Caco-2 (cell line): ENCODE results near the gene CCDC9. TPM values are rescaled to one million over a fixed set of nuclear protein-coding genes. Genes with fewer than 3 reads are reported as not detected.
"Not testable (repeated sequence)": the region's sequence is repeated elsewhere in the genome, so short reads cannot be mapped to it uniquely, and the experiment has no call there.

ENCODE experiments used
- BruUV-seq: library from RNA; stranded (reverse); fragments of 400-500 nt; replicated peaks from 2 replicates; lab custom pipeline; 2021; lab: Mats Ljungman, UMichigan
- CTCF ChIA-PET: fragments of 300-600 bp; sonication (Branson Sonifier 250); formaldehyde crosslinking; loops from one replicate; lab custom pipeline; 2022; ENCODE audit warnings: antibody characterized with exemption; lab: Charles Lee
- POLR2A ChIA-PET: fragments of 300-600 bp; sonication (Branson Sonifier 250); formaldehyde crosslinking; loops from one replicate; lab custom pipeline; 2022; ENCODE audit warnings: antibody characterized with exemption; lab: Charles Lee
- DNase-seq, 2 experiments: peaks; one replicate each; pipeline versions ENCODE4 v3.0.0 to v3.0.0-alpha.2; 2020 to 2022
- H3K27me3 ChIP-seq: replicated peaks from 2 replicates; pipeline ENCODE4 v1.6.0; 2011; ENCODE audit warnings: low read length; ENCODE audit not compliant: control insufficient read depth, insufficient read depth
- H3K36me3 ChIP-seq: 2 replicates; pipeline ENCODE4 v1.5.1; 2011; ENCODE audit warnings: low read length; ENCODE audit not compliant: control insufficient read depth, insufficient read depth
- H3K4me1 ChIP-seq: fragments of 250-450 bp; sonication (Bioruptor Pico); 2 replicates; pipeline ENCODE4 v1.5.1; 2020; ENCODE audit warnings: mild to moderate bottlenecking
- H3K4me3 ChIP-seq: 2 replicates; pipeline ENCODE4 v1.5.1; 2011; ENCODE audit warnings: low read depth, mild to moderate bottlenecking, control low read depth, low read length
- H3K9me3 ChIP-seq: fragments of 250-450 bp; sonication (Bioruptor Pico); 2 replicates; pipeline ENCODE4 v1.5.1; 2020; ENCODE audit warnings: mild to moderate bottlenecking, moderate library complexity
- H3K27ac Mint-ChIP-seq: one replicate; pipeline ENCODE4 v1.8.0; 2022; ENCODE audit warnings: mixed read lengths; ENCODE audit not compliant: unreplicated experiment
- H3K27me3 Mint-ChIP-seq: one replicate; pipeline ENCODE4 v1.8.0; 2022; ENCODE audit warnings: mixed read lengths; ENCODE audit not compliant: insufficient read depth, unreplicated experiment
- H3K36me3 Mint-ChIP-seq: one replicate; pipeline ENCODE4 v1.8.0; 2022; ENCODE audit warnings: mild to moderate bottlenecking, mixed read lengths; ENCODE audit not compliant: insufficient read depth, unreplicated experiment
- H3K4me1 Mint-ChIP-seq: one replicate; pipeline ENCODE4 v1.8.0; 2022; ENCODE audit warnings: low read depth, mixed read lengths; ENCODE audit not compliant: unreplicated experiment
- H3K4me3 Mint-ChIP-seq: one replicate; pipeline ENCODE4 v1.8.0; 2022; ENCODE audit warnings: mild to moderate bottlenecking, moderate library complexity, mixed read lengths; ENCODE audit not compliant: unreplicated experiment
- H3K9me3 Mint-ChIP-seq: one replicate; pipeline ENCODE4 v1.8.0; 2022; ENCODE audit warnings: mixed read lengths; ENCODE audit not compliant: unreplicated experiment
- intact Hi-C: fragments of 100-400 bp; cut with micrococcal nuclease; formaldehyde crosslinking; loops from one replicate; pipeline ENCODE4 v1.10.0; 2022; ENCODE audit not compliant: unreplicated experiment
- total RNA-seq: library from RNA; stranded (reverse); gene quantifications from 2 replicates; pipeline ENCODE4 v1.2.3, GENCODE V29; 2022
- TF ChIP-seq, protein P1 (sequence below), 2 experiments: fragments of 200-600 bp in 1 of 2; IDR thresholded peaks; 1 replicate in 1 of 2; 2 replicates in 1 of 2; pipeline versions ENCODE4 v1.5.1 to v1.8.0; 2011 to 2022; ENCODE audit warnings: antibody characterized with exemption in 1 of 2, control low read depth in 1 of 2, inconsistent platforms in 1 of 2, low read depth in 1 of 2, low read length in 1 of 2, mild to moderate bottlenecking in 1 of 2, moderate library complexity in 1 of 2; ENCODE audit not compliant: insufficient read depth in 1 of 2, severe bottlenecking in 1 of 2, unreplicated experiment in 1 of 2

The CCDC9 gene
- total RNA-seq, 1 experiment from 2014 or later: 43.1 TPM

- H3K36me3 Mint-ChIP-seq: peaks cover 68% of the 10 kb centered on the region
- no peak overlapping the region for H3K4me3 ChIP-seq
- H3K36me3 ChIP-seq: peaks cover 3% of the 10 kb centered on the region
- no peaks in the 10 kb centered on the region for H3K9me3 ChIP-seq
- CTCF ChIA-PET: interaction anchor here (1.0 to 1.7 kb wide), 2 partner anchors 17 to 88 kb away, joined by 3 to 4 read pairs; partner anchors contain the start of gene DHX34
- H3K27ac Mint-ChIP-seq: no peak overlapping the region
- no peak for DNase-seq
- peaks cover 21% of the 10 kb centered on the region for H3K4me1 ChIP-seq
- no peak overlapping the region for H3K4me3 Mint-ChIP-seq
- no TSS peak for BruUV-seq
- TF ChIP-seq, protein P1, sequence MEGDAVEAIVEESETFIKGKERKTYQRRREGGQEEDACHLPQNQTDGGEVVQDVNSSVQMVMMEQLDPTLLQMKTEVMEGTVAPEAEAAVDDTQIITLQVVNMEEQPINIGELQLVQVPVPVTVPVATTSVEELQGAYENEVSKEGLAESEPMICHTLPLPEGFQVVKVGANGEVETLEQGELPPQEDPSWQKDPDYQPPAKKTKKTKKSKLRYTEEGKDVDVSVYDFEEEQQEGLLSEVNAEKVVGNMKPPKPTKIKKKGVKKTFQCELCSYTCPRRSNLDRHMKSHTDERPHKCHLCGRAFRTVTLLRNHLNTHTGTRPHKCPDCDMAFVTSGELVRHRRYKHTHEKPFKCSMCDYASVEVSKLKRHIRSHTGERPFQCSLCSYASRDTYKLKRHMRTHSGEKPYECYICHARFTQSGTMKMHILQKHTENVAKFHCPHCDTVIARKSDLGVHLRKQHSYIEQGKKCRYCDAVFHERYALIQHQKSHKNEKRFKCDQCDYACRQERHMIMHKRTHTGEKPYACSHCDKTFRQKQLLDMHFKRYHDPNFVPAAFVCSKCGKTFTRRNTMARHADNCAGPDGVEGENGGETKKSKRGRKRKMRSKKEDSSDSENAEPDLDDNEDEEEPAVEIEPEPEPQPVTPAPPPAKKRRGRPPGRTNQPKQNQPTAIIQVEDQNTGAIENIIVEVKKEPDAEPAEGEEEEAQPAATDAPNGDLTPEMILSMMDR (IDR thresholded peaks at IDR 0.05; ENCODE audit: insufficient read depth in 1 of 2, low read depth in 1 of 2, low read length in 1 of 2, severe bottlenecking in 1 of 2, unreplicated experiment in 1 of 2): no peak
- intact Hi-C loops: no loop called here
- H3K9me3 Mint-ChIP-seq: no peaks in the 10 kb centered on the region
- peaks cover 14% of the 10 kb centered on the region for H3K4me1 Mint-ChIP-seq
- H3K27me3 ChIP-seq: no peaks in the 10 kb centered on the region
- POLR2A ChIA-PET: no interaction called here
- H3K27me3 Mint-ChIP-seq: no peaks in the 10 kb centered on the region
These were observed 4.2 kb downstream of the CCDC9 start for GRCh38 chr19:47260476-47260875.

DNA sequence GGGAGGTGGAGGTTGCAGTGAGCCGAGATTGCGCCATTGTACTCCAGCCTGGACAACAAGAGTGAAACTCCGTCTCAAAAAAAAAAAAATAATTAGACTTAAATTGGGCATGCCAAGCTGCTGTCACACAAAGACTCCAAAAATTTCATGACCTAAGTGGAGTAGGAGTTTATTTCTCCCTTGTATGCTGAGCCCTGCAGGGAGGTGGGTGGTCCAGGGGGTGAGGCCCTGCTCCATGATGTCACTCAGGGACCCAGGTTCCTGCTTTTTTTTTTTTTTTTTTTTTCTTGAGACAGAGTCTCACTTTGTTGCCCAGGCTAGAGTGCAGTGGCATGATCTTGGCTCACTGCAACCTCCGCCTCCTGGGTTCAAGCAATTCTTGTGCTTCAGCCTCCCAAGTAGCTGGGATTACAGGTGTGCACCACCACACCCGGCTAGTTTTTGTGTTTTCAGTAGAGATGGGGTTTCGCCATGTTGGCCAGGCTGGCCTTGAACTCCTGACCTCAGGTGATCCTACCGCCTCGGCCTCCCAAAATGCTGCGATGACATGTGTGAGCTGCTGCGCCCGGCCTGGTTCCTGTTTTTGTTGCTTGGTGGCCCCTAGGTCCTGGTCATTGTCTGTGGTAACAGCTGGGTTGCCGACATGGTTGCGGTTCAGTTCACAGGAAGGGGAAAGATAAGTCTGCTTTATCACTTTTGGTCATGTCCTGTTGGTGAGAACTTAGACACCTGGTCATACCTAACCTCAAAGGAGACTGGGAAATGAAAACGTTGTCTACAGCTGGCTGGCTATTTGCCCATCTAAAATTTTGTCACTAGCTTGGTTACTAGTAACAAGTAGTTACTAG lies 5.8 kb downstream of the CCDC9 start:
- POLR2A ChIA-PET: not testable (repeated sequence)

DNA sequence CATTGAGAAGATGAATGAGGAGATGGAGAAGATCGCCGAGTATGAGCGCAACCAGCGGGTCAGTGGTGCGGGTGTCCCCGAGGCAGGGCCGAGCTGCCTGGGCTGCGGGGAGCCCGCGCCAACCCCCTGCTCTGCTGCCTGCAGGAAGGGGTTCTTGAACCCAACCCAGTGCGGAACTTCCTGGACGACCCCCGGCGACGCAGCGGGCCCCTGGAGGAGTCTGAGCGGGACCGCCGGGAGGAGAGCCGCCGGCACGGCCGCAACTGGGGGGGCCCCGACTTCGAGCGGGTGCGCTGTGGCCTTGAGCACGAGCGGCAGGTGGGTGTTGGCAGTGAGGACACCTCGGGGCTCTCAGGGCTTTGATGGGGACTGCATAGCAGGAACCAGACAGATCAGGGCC lies 8.3 kb downstream of the CCDC9 start:
- ChIA-PET CTCF (no interaction called here), POLR2A (interaction anchor here (0.7 kb wide), 1 partner anchor 15 kb away, joined by 4 read pairs; no protein-coding TSS in a partner anchor)
- Mint-ChIP-seq H3K4me3 (no peak overlapping the region), H3K9me3 (no peaks in the 10 kb centered on the region), H3K27ac (no peak overlapping the region), H3K36me3 (peaks cover 69% of the 10 kb centered on the region), H3K4me1 (no peaks in the 10 kb centered on the region), H3K27me3 (no peaks in the 10 kb centered on the region)
- DNase-seq: no peak
- no peaks in the 10 kb centered on the region for H3K4me1 ChIP-seq
- H3K4me3 ChIP-seq: no peak overlapping the region
- TF ChIP-seq, protein P1 (IDR thresholded peaks at IDR 0.05; ENCODE audit: insufficient read depth in 1 of 2, low read depth in 1 of 2, low read length in 1 of 2, severe bottlenecking in 1 of 2, unreplicated experiment in 1 of 2): no peak
- no peaks in the 10 kb centered on the region for H3K27me3 ChIP-seq
- BruUV-seq: no TSS peak
- no peaks in the 10 kb centered on the region for H3K9me3 ChIP-seq
- peaks cover 4% of the 10 kb centered on the region for H3K36me3 ChIP-seq
- intact Hi-C loops: no loop called here

More for the DNA sequence above, 5.8 kb downstream of the CCDC9 start:
- H3K4me3 Mint-ChIP-seq, DNase-seq, H3K4me3 ChIP-seq, H3K27me3 Mint-ChIP-seq, BruUV-seq, H3K9me3 ChIP-seq, CTCF ChIA-PET, intact Hi-C loops, H3K27ac Mint-ChIP-seq, H3K9me3 Mint-ChIP-seq, H3K36me3 ChIP-seq, H3K27me3 ChIP-seq: not testable (repeated sequence)
- Mint-ChIP-seq H3K4me1 (peaks cover 14% of the 10 kb centered on the region), H3K36me3 (peaks cover 70% of the 10 kb centered on the region)
- H3K4me1 ChIP-seq: peaks cover 15% of the 10 kb centered on the region
